GM12892 (cell line): ENCODE data around the gene IGF2BP1.

ENCODE experiments used
- POLR2A ChIP-seq: IDR thresholded peaks from 2 replicates; pipeline ENCODE4 v1.6.1; 2011; ENCODE audit warnings: low read depth, low read length, control low read depth
- POLR2AphosphoS5 ChIP-seq: IDR thresholded peaks from 2 replicates; pipeline ENCODE4 v1.6.1; 2011; ENCODE audit warnings: low read depth, low read length, control low read depth

DNA sequence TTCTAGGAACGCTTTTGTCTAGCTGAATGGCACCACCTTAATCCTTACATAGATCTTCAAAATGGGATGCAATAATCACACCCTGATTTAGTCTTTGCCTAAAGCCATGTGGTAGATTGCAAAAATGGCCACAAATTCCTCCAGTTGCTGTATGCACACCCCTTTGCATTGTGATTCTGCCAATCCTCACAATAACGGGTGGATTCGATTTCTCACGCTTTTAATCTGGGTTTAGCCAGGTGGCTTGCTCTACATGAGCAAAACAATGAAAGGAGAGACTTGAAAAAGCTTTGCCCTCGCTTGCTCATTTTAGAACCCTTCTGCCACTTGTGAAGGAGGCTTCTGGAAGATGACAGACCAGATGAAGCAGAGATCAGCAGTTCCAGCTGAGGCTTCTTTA lies 85.0 kb downstream of the IGF2BP1 start:
- TF ChIP-seq POLR2A (no peak), POLR2AphosphoS5 (no peak)
